ENCODE measurements around the gene ADRB2. TPM values are rescaled to one million over a fixed set of nuclear protein-coding genes. Genes with fewer than 3 reads are reported as not detected.

The ADRB2 gene
- total RNA-seq, 6 experiments from 2014 or later, result 0.99 to 2.8 (median 1.8) TPM

- no peaks in the 10 kb centered on the region for H3K27me3 ChIP-seq
- no peaks in the 10 kb centered on the region for H3K4me1 ChIP-seq
- intact Hi-C loops (cut with DNase I), result no loop called here
- 80% methylated on average over 1 of the region's 3 CpGs for WGBS (ENCODE audit: insufficient coverage, low coverage, low lambda C conversion rate, missing lambda C conversion rate)
- TF ChIP-seq, protein P1, sequence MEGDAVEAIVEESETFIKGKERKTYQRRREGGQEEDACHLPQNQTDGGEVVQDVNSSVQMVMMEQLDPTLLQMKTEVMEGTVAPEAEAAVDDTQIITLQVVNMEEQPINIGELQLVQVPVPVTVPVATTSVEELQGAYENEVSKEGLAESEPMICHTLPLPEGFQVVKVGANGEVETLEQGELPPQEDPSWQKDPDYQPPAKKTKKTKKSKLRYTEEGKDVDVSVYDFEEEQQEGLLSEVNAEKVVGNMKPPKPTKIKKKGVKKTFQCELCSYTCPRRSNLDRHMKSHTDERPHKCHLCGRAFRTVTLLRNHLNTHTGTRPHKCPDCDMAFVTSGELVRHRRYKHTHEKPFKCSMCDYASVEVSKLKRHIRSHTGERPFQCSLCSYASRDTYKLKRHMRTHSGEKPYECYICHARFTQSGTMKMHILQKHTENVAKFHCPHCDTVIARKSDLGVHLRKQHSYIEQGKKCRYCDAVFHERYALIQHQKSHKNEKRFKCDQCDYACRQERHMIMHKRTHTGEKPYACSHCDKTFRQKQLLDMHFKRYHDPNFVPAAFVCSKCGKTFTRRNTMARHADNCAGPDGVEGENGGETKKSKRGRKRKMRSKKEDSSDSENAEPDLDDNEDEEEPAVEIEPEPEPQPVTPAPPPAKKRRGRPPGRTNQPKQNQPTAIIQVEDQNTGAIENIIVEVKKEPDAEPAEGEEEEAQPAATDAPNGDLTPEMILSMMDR (IDR thresholded peaks at IDR 0.05), result no peak
- no peak for TF ChIP-seq POLR2A (IDR thresholded peaks at IDR 0.05)
- no peaks in the 10 kb centered on the region for H3K36me3 ChIP-seq
- ATAC-seq (peak; percentile 36 to 59 (median 52)), DNase-seq (no peak)
- H3K9me3 ChIP-seq, result no peaks in the 10 kb centered on the region
- H3K4me3 ChIP-seq, result no peak overlapping the region
- H3K27ac ChIP-seq, result no peak overlapping the region
These were observed 22.1 kb downstream of the ADRB2 start for GRCh38 chr5:148848393-148849031.

DNA sequence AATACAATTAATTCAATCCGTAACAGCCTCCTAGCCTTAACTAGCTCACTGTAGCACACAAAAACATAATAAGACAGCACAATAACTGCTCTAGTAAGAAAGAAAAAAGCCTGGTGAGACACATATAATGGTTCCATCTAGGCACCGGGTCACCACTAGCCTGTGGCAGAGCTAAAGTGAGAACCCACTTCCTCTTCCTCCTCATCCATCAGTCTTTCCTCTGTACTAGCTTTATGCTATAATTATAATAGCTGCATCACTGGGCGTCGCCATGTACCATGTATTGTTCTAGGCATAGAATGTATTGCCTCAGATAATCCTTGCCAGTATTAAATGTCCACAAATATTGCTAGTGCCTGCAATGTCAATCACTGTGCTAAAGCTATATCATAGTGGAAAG lies 23.1 kb downstream of the ADRB2 start:
- peak; percentile 41 to 61 (median 56) for ATAC-seq
- WGBS (ENCODE audit: insufficient coverage, low coverage, low lambda C conversion rate, missing lambda C conversion rate), result 61% methylated on average over 2 of the region's 4 CpGs
- Histone ChIP-seq H3K36me3 (no peaks in the 10 kb centered on the region), H3K4me3 (no peak overlapping the region), H3K27ac (no peak overlapping the region), H3K27me3 (no peaks in the 10 kb centered on the region), H3K4me1 (no peaks in the 10 kb centered on the region), H3K9me3 (no peaks in the 10 kb centered on the region)
- intact Hi-C loops (cut with DNase I), result no loop called here
- no peak for TF ChIP-seq POLR2A (IDR thresholded peaks at IDR 0.05)
- TF ChIP-seq, protein P1 (IDR thresholded peaks at IDR 0.05), result no peak
- DNase-seq, result no peak

DNA sequence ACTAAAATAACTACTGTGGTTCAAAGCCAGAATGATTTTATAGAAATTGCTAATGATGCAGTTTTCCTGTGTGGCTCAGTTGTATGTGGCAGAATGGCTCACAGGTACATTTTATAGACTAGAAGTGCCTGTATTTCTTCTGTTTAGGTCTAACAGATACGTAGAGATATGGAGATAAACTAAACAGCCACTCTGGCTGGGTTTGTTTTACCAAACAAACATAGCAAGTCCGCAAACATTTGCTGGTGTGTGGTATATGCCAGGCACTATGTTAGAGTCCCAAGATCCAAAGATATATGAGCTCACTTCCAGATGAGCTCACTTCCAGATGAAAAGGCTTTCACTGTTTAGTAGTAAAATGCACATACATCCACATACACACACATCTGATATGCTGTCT lies 24.4 kb downstream of the ADRB2 start:
- no peak overlapping the region for H3K4me3 ChIP-seq
- no peak for TF ChIP-seq POLR2A (IDR thresholded peaks at IDR 0.05)
- TF ChIP-seq, protein P1 (IDR thresholded peaks at IDR 0.05), result no peak
- no peak for ATAC-seq
- intact Hi-C loops (cut with DNase I), result no loop called here
- no peaks in the 10 kb centered on the region for H3K36me3 ChIP-seq
- H3K4me1 ChIP-seq, result peaks cover 0 to 7% (median 0%) of the 10 kb centered on the region in 4 donors
- no peaks in the 10 kb centered on the region for H3K9me3 ChIP-seq
- no peak for DNase-seq
- 60% methylated on average over 2 of the region's 2 CpGs for WGBS (ENCODE audit: insufficient coverage, low coverage, low lambda C conversion rate, missing lambda C conversion rate)
- no peak overlapping the region for H3K27ac ChIP-seq
- H3K27me3 ChIP-seq, result no peaks in the 10 kb centered on the region

DNA sequence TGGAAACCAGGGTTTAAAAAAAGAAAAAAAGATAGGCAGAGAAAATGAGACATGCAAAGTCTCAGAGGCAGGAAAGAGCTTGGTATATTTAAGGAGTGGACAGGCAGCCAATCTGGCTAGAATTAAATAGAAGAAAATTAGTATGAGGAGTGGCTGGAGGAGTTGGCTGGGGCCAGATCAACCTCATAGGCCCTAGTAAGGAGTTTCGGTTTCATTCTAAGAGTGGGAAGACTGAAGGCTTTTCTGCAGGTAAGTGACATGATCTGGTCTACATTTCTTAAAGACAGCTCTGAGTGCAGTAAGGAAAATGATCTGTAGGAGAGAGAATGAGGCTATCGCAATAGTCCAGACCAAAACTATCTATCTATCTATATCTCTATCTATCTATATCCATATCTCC lies 27.5 kb downstream of the ADRB2 start:
- H3K36me3 ChIP-seq, result no peaks in the 10 kb centered on the region

More for the DNA sequence above, 27.5 kb downstream of the ADRB2 start:
- TF ChIP-seq, protein P1 (IDR thresholded peaks at IDR 0.05), result no peak
- TF ChIP-seq POLR2A (IDR thresholded peaks at IDR 0.05), result no peak
- Histone ChIP-seq H3K4me3 (no peak overlapping the region), H3K27ac (no peak overlapping the region), H3K27me3 (no peaks in the 10 kb centered on the region), H3K9me3 (no peaks in the 10 kb centered on the region), H3K4me1 (peaks cover 0 to 8% (median 0%) of the 10 kb centered on the region in 4 donors)
- intact Hi-C loops (cut with DNase I), result no loop called here
- no peak for DNase-seq
- WGBS (ENCODE audit: insufficient coverage, low coverage, low lambda C conversion rate, missing lambda C conversion rate), result 90% methylated on average over 2 of the region's 2 CpGs
- ATAC-seq, result no peak

Data from right lobe of liver (tissue), 6 donors.